ENCODE measurements around the gene FUZ.

The FUZ gene

DNA sequence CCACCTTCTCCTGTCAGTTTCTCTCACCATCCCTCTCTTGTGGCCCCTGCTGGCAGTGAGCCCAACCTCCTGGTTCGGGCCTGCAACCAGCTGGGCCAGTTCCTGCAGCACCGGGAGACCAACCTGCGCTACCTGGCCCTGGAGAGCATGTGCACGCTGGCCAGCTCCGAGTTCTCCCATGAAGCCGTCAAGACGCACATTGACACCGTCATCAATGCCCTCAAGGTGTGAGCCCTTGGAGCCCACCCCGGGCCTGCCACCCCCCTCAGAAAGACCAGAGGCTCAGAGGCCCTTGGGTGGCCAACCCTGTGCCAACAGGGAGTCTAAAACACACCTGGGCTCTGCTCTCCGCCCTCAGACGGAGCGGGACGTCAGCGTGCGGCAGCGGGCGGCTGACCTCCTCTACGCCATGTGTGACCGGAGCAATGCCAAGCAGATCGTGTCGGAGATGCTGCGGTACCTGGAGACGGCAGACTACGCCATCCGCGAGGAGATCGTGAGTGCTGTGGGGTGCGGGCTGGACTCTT, 13.8 kb downstream of the FUZ start:
- H3K4me1 ChIP-seq (ENCODE audit: control insufficient read depth, low read depth, low read length), result no peaks in the 10 kb centered on the region
- no peak overlapping the region for H3K4me3 ChIP-seq (ENCODE audit: low read length)
- no peaks in the 10 kb centered on the region for H3K27me3 ChIP-seq (ENCODE audit: control insufficient read depth, insufficient read depth, low read length)
- no peaks in the 10 kb centered on the region for H3K9me3 ChIP-seq (ENCODE audit: control insufficient read depth, low read depth, low read length)
- H3K27ac ChIP-seq (ENCODE audit: low read length), result no peak overlapping the region
- no peak overlapping the region for H3K9ac ChIP-seq (ENCODE audit: low read length)
- peaks cover 24% of the 10 kb centered on the region for H3K36me3 ChIP-seq (ENCODE audit: control insufficient read depth, low read depth, low read length)

DNA sequence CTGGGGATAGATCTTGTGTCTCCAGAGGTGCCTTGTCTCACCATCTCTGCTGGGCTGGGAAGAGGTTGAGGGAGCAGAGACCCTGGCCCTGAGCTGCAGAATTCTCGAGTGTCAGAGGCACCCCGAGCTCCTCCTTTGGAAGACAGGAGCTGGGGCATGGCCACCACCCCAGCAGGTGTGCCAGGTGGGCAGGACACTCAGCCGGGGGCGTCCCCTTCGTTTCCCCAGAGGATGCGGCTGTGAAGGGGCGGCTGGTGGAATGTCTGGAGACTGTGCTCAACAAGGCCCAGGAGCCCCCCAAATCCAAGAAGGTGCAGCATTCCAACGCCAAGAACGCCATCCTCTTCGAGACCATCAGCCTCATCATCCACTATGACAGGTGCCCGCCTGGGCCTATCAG, 14.5 kb downstream of the FUZ start:
- Histone ChIP-seq H3K27me3 (ENCODE audit: control insufficient read depth, insufficient read depth, low read length) (no peaks in the 10 kb centered on the region), H3K27ac (ENCODE audit: low read length) (no peak overlapping the region), H3K4me3 (ENCODE audit: low read length) (no peak overlapping the region), H3K9me3 (ENCODE audit: control insufficient read depth, low read depth, low read length) (no peaks in the 10 kb centered on the region), H3K9ac (ENCODE audit: low read length) (no peak overlapping the region), H3K36me3 (ENCODE audit: control insufficient read depth, low read depth, low read length) (peaks cover 25% of the 10 kb centered on the region), H3K4me1 (ENCODE audit: control insufficient read depth, low read depth, low read length) (no peaks in the 10 kb centered on the region)

DNA sequence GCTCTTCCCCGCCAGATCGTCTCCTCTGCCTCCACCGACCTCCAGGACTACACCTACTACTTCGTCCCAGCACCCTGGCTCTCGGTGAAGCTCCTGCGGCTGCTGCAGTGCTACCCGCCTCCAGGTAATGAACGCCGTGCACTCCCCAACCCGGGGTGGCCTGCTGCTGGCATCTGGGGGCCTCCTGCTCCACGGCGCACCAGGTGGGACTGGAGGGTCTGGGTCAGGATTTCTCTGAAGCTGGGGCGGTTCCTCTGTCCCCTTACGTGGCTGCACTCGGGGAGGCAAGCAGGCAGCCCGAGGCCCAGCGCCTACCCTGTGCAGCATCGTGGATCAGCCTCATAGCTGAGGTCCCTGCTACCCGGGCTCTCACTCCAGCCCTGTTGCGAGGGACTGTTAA, 17.5 kb downstream of the FUZ start:
- Histone ChIP-seq H3K27me3 (ENCODE audit: control insufficient read depth, insufficient read depth, low read length) (no peaks in the 10 kb centered on the region), H3K9me3 (ENCODE audit: control insufficient read depth, low read depth, low read length) (no peaks in the 10 kb centered on the region), H3K4me3 (ENCODE audit: low read length) (no peak overlapping the region), H3K36me3 (ENCODE audit: control insufficient read depth, low read depth, low read length) (peaks cover 29% of the 10 kb centered on the region), H3K27ac (ENCODE audit: low read length) (no peak overlapping the region), H3K9ac (ENCODE audit: low read length) (no peak overlapping the region), H3K4me1 (ENCODE audit: control insufficient read depth, low read depth, low read length) (no peaks in the 10 kb centered on the region)

GRCh38 chr19:49793561-49793840, 19.6 kb downstream of the FUZ start:
- Histone ChIP-seq H3K36me3 (ENCODE audit: control insufficient read depth, low read depth, low read length) (peaks cover 29% of the 10 kb centered on the region), H3K27ac (ENCODE audit: low read length) (no peak overlapping the region)

GRCh38 chr19:49792829-49793560, 20.1 kb downstream of the FUZ start:
- H3K27ac ChIP-seq (ENCODE audit: low read length), result no peak overlapping the region
- no peaks in the 10 kb centered on the region for H3K27me3 ChIP-seq (ENCODE audit: control insufficient read depth, insufficient read depth, low read length)
- no peaks in the 10 kb centered on the region for H3K4me1 ChIP-seq (ENCODE audit: control insufficient read depth, low read depth, low read length)
- no peaks in the 10 kb centered on the region for H3K9me3 ChIP-seq (ENCODE audit: control insufficient read depth, low read depth, low read length)
- H3K4me3 ChIP-seq (ENCODE audit: low read length), result no peak overlapping the region
- peaks cover 29% of the 10 kb centered on the region for H3K36me3 ChIP-seq (ENCODE audit: control insufficient read depth, low read depth, low read length)
- no peak overlapping the region for H3K9ac ChIP-seq (ENCODE audit: low read length)

More at GRCh38 chr19:49793561-49793840, 19.6 kb downstream of the FUZ start:
- no peak overlapping the region for H3K9ac ChIP-seq (ENCODE audit: low read length)
- no peak overlapping the region for H3K4me3 ChIP-seq (ENCODE audit: low read length)
- H3K4me1 ChIP-seq (ENCODE audit: control insufficient read depth, low read depth, low read length), result no peaks in the 10 kb centered on the region
- no peaks in the 10 kb centered on the region for H3K9me3 ChIP-seq (ENCODE audit: control insufficient read depth, low read depth, low read length)
- H3K27me3 ChIP-seq (ENCODE audit: control insufficient read depth, insufficient read depth, low read length), result no peaks in the 10 kb centered on the region

- no peak overlapping the region for H3K9ac ChIP-seq (ENCODE audit: low read length)
- no peak overlapping the region for H3K4me3 ChIP-seq (ENCODE audit: low read length)
- H3K36me3 ChIP-seq (ENCODE audit: control insufficient read depth, low read depth, low read length), result peaks cover 26% of the 10 kb centered on the region
- no peak overlapping the region for H3K27ac ChIP-seq (ENCODE audit: low read length)
- H3K27me3 ChIP-seq (ENCODE audit: control insufficient read depth, insufficient read depth, low read length), result no peaks in the 10 kb centered on the region
- H3K4me1 ChIP-seq (ENCODE audit: control insufficient read depth, low read depth, low read length), result no peaks in the 10 kb centered on the region
- H3K9me3 ChIP-seq (ENCODE audit: control insufficient read depth, low read depth, low read length), result no peaks in the 10 kb centered on the region
Measured at GRCh38 chr19:49791776-49792445, 21.2 kb downstream of the FUZ start.

DNA sequence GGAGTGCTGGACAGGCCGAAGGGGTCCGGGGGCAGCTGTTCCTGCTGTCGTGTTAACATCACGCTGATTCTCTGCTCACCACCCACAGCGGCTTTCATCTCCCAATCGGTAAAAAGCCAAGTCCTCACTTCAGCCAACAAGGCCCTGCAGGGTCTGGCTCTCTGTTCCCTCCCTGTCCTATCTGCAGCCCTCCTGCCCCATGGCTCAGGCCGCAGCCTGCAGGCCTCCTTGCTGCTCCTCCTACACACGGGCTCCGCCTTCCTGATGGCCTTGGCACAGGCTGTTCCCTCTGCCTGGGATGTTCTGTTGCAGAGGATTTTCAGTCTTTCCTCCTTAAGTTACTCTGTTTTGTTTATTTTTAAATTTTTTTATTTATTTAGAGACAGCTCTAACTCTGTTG, 22.2 kb downstream of the FUZ start:
- Histone ChIP-seq H3K36me3 (ENCODE audit: control insufficient read depth, low read depth, low read length) (peaks cover 16% of the 10 kb centered on the region), H3K4me1 (ENCODE audit: control insufficient read depth, low read depth, low read length) (no peaks in the 10 kb centered on the region), H3K9ac (ENCODE audit: low read length) (no peak overlapping the region), H3K27ac (ENCODE audit: low read length) (no peak overlapping the region), H3K9me3 (ENCODE audit: control insufficient read depth, low read depth, low read length) (no peaks in the 10 kb centered on the region), H3K4me3 (ENCODE audit: low read length) (no peak overlapping the region), H3K27me3 (ENCODE audit: control insufficient read depth, insufficient read depth, low read length) (no peaks in the 10 kb centered on the region)

- Histone ChIP-seq H3K36me3 (ENCODE audit: control insufficient read depth, low read depth, low read length) (peaks cover 13% of the 10 kb centered on the region), H3K27ac (ENCODE audit: low read length) (no peak overlapping the region)
Measured at GRCh38 chr19:49788857-49789256, 24.2 kb downstream of the FUZ start.

GRCh38 chr19:49787746-49788145, 25.3 kb downstream of the FUZ start:
- Histone ChIP-seq H3K4me3 (ENCODE audit: low read length) (no peak overlapping the region), H3K36me3 (ENCODE audit: control insufficient read depth, low read depth, low read length) (peaks cover 15% of the 10 kb centered on the region), H3K27me3 (ENCODE audit: control insufficient read depth, insufficient read depth, low read length) (no peaks in the 10 kb centered on the region), H3K9me3 (ENCODE audit: control insufficient read depth, low read depth, low read length) (no peaks in the 10 kb centered on the region), H3K4me1 (ENCODE audit: control insufficient read depth, low read depth, low read length) (no peaks in the 10 kb centered on the region), H3K27ac (ENCODE audit: low read length) (no peak overlapping the region), H3K9ac (ENCODE audit: low read length) (no peak overlapping the region)

More at GRCh38 chr19:49788857-49789256, 24.2 kb downstream of the FUZ start:
- no peaks in the 10 kb centered on the region for H3K9me3 ChIP-seq (ENCODE audit: control insufficient read depth, low read depth, low read length)
- H3K9ac ChIP-seq (ENCODE audit: low read length), result no peak overlapping the region
- no peaks in the 10 kb centered on the region for H3K27me3 ChIP-seq (ENCODE audit: control insufficient read depth, insufficient read depth, low read length)
- H3K4me3 ChIP-seq (ENCODE audit: low read length), result no peak overlapping the region
- H3K4me1 ChIP-seq (ENCODE audit: control insufficient read depth, low read depth, low read length), result no peaks in the 10 kb centered on the region

GRCh38 chr19:49786376-49786820, 26.7 kb downstream of the FUZ start:
- Histone ChIP-seq H3K9me3 (ENCODE audit: control insufficient read depth, low read depth, low read length) (no peaks in the 10 kb centered on the region), H3K4me3 (ENCODE audit: low read length) (no peak overlapping the region), H3K9ac (ENCODE audit: low read length) (no peak overlapping the region), H3K27ac (ENCODE audit: low read length) (no peak overlapping the region), H3K27me3 (ENCODE audit: control insufficient read depth, insufficient read depth, low read length) (no peaks in the 10 kb centered on the region), H3K4me1 (ENCODE audit: control insufficient read depth, low read depth, low read length) (no peaks in the 10 kb centered on the region), H3K36me3 (ENCODE audit: control insufficient read depth, low read depth, low read length) (peaks cover 16% of the 10 kb centered on the region)

- Histone ChIP-seq H3K36me3 (ENCODE audit: control insufficient read depth, low read depth, low read length) (peaks cover 16% of the 10 kb centered on the region), H3K9ac (ENCODE audit: low read length) (no peak overlapping the region), H3K9me3 (ENCODE audit: control insufficient read depth, low read depth, low read length) (no peaks in the 10 kb centered on the region), H3K4me1 (ENCODE audit: control insufficient read depth, low read depth, low read length) (no peaks in the 10 kb centered on the region), H3K27ac (ENCODE audit: low read length) (no peak overlapping the region), H3K4me3 (ENCODE audit: low read length) (no peak overlapping the region), H3K27me3 (ENCODE audit: control insufficient read depth, insufficient read depth, low read length) (no peaks in the 10 kb centered on the region)
Measured at GRCh38 chr19:49782515-49782914, 30.6 kb downstream of the FUZ start.

DNA sequence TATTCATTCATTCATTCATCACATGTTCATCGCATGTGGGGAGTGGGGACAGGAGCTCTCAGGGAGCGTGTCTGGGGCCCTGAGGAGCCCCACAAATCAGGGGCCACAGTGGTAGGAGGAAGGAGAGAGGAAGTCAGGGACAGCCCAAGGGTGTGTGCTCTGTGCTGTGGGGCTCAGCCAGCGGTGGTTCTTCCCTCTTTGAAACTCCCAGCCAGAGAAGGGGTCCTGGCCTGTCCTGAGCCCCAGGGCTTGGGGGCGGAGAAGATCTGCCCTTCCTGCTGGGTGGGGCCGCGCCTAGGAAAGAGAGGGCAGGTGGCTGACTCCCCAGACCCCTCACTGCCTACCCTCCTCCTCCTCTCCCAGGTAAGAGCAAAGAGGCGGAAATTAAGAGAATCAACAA, 31.7 kb downstream of the FUZ start:
- H3K9me3 ChIP-seq (ENCODE audit: control insufficient read depth, low read depth, low read length), result no peaks in the 10 kb centered on the region
- no peaks in the 10 kb centered on the region for H3K27me3 ChIP-seq (ENCODE audit: control insufficient read depth, insufficient read depth, low read length)
- no peak overlapping the region for H3K27ac ChIP-seq (ENCODE audit: low read length)
- no peaks in the 10 kb centered on the region for H3K4me1 ChIP-seq (ENCODE audit: control insufficient read depth, low read depth, low read length)
- peaks cover 16% of the 10 kb centered on the region for H3K36me3 ChIP-seq (ENCODE audit: control insufficient read depth, low read depth, low read length)
- no peak overlapping the region for H3K4me3 ChIP-seq (ENCODE audit: low read length)
- H3K9ac ChIP-seq (ENCODE audit: low read length), result no peak overlapping the region
